IPS-15b (cell line): Measurements from ENCODE around the gene BCLAF3.

Experiments used
- H3K27me3 ChIP-seq: one replicate; pipeline ENCODE4 v1.6.1; 2013; ENCODE audit warnings: low read length; ENCODE audit not compliant: control insufficient read depth, insufficient read depth
- H3K36me3 ChIP-seq: one replicate; pipeline ENCODE4 v1.6.1; 2013; ENCODE audit warnings: low read length; ENCODE audit not compliant: control insufficient read depth, insufficient read depth
- H3K4me1 ChIP-seq: one replicate; pipeline ENCODE4 v1.6.1; 2013; ENCODE audit warnings: mild to moderate bottlenecking, low read length; ENCODE audit not compliant: control insufficient read depth, insufficient read depth
- H3K4me3 ChIP-seq: one replicate; pipeline ENCODE4 v1.5.1; 2013; ENCODE audit warnings: low read depth, low read length
- H3K9ac ChIP-seq: one replicate; pipeline ENCODE4 v1.6.1; 2013; ENCODE audit warnings: low read depth, mild to moderate bottlenecking, low read length
- H3K9me3 ChIP-seq: one replicate; pipeline ENCODE4 v1.6.1; 2013; ENCODE audit warnings: mild to moderate bottlenecking, low read length; ENCODE audit not compliant: control insufficient read depth, insufficient read depth

Gene BCLAF3

DNA sequence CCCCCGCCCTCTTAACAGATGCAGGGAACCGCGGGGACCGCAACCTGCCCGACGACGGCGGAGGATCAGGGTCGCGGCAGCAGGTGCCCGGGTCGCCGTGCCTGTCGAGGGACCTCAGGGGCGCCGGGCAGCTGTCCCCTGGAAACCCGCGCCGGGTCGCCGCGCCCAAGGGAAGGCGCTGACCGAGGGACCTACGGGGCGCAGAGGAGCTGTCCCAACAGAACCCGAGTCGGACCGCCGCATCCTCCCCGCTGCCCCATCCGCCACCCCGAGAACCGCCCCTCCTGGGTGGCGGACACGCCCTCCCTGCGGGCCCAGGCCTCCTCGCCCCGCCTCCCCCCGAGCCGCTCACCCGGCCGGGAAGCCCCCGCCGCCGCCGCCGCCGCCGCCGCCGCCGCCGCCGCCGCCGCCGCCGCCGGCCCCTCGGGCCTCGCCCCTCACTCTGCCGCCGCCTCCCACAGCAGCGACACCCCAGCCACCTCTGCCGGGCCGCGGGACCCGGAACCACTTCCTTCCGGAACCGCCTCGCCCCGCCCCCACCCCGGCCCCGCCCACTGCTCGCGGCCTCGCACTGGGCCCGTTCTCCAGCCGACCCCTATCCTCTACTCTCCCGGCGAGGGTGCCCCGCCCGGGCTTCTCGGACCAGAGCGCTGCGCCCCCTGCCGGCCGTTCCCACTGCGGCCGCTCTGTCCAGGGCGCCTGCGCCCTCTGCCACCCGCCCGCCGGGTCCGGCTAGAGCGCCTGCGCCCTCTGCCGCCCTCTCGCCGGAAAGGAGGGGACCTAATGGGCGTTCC, at the start of gene BCLAF3:
BCLAF3 (minus strand) TSS at position 506 of the 794 bp plus-strand sequence. CDS start 20,797 bp downstream, outside the sequence.
- Histone ChIP-seq H3K9ac (peak within 1 kb of the TSS; percentile 47), H3K4me3 (peak within 1 kb of the TSS; percentile 69), H3K27me3 (no peaks in the 10 kb centered on the region), H3K9me3 (no peaks in the 10 kb centered on the region), H3K4me1 (no peaks in the 10 kb centered on the region), H3K36me3 (no peaks in the 10 kb centered on the region)

DNA sequence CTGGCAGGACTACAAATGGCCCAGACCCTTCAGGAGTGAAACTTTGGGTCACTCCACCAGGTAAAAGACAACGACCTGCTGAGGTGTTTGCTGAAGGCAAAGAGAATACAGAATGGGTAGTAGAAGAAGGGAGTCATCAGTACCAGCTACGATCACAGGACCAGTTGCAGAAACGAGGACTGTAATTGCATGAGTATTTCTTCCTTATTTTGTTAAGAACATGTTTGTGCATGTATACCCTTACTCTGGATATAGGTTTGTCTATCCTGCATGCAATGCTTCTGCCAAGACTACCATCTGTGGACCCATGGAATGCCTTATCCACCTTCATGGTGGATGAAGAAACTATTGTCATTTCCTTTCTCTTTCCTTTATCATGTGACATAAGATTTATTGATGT, 48.1 kb upstream of the BCLAF3 start:
- no peaks in the 10 kb centered on the region for H3K36me3 ChIP-seq
- no peaks in the 10 kb centered on the region for H3K4me1 ChIP-seq
- H3K9ac ChIP-seq, result no peak overlapping the region
- H3K4me3 ChIP-seq, result no peak overlapping the region
- no peaks in the 10 kb centered on the region for H3K9me3 ChIP-seq
- no peaks in the 10 kb centered on the region for H3K27me3 ChIP-seq

- Histone ChIP-seq H3K9ac (no peak overlapping the region), H3K9me3 (no peaks in the 10 kb centered on the region), H3K27me3 (no peaks in the 10 kb centered on the region), H3K4me3 (no peak overlapping the region), H3K36me3 (no peaks in the 10 kb centered on the region), H3K4me1 (no peaks in the 10 kb centered on the region)
Observed at GRCh38 chrX:20037186-20037585, 46.3 kb upstream of the BCLAF3 start.

GRCh38 chrX:20032201-20032600, 41.3 kb upstream of the BCLAF3 start:
- H3K4me3 ChIP-seq, result no peak overlapping the region
- H3K4me1 ChIP-seq, result no peaks in the 10 kb centered on the region
- no peaks in the 10 kb centered on the region for H3K9me3 ChIP-seq
- H3K27me3 ChIP-seq, result no peaks in the 10 kb centered on the region
- no peak overlapping the region for H3K9ac ChIP-seq
- no peaks in the 10 kb centered on the region for H3K36me3 ChIP-seq

- Histone ChIP-seq H3K4me3 (no peak overlapping the region), H3K9ac (no peak overlapping the region), H3K9me3 (no peaks in the 10 kb centered on the region), H3K4me1 (no peaks in the 10 kb centered on the region), H3K27me3 (no peaks in the 10 kb centered on the region), H3K36me3 (no peaks in the 10 kb centered on the region)
Observed at GRCh38 chrX:20029728-20030127, 38.9 kb upstream of the BCLAF3 start.

GRCh38 chrX:20028588-20028987, 37.7 kb upstream of the BCLAF3 start:
- Histone ChIP-seq H3K4me3 (no peak overlapping the region), H3K36me3 (no peaks in the 10 kb centered on the region), H3K9me3 (no peaks in the 10 kb centered on the region), H3K9ac (no peak overlapping the region), H3K27me3 (no peaks in the 10 kb centered on the region), H3K4me1 (no peaks in the 10 kb centered on the region)

- H3K9me3 ChIP-seq, result no peaks in the 10 kb centered on the region
- no peaks in the 10 kb centered on the region for H3K4me1 ChIP-seq
- no peaks in the 10 kb centered on the region for H3K27me3 ChIP-seq
- H3K9ac ChIP-seq, result no peak overlapping the region
- no peaks in the 10 kb centered on the region for H3K36me3 ChIP-seq
- H3K4me3 ChIP-seq, result no peak overlapping the region
Observed at GRCh38 chrX:20026278-20026677, 35.4 kb upstream of the BCLAF3 start.

DNA sequence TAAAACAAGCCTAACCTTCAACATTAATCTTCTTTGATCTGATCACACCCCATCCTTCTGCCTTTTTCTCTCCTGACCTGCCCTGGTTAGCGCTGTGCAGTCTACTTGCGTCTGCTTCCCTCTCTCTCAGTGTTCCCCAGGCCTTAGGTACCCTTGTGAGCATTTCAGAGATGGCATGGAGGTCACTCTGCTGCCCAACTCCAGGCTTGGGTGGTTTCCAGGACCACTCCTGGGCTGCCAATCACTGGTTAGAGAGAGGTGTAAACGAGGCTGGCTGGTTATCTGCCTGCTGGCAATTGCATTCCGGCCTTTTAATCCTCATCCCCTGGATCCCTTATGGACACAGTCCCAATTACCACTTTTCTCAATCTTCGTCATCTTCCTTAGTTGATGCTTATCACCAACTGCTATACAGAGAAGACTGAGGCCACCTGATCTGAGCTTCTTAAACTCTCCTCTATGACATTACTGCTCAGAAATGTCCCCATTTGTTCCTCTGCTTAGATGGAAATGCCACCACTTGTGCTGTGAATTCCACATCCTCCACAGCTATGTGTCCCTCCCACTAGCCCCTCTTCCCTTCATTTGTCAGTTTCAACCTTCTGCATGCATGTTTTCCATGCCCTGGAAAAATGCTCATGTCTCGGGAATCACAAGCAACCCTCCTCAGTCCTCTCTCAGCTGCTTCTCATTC, 29.0 kb upstream of the BCLAF3 start:
- Histone ChIP-seq H3K4me3 (no peak overlapping the region), H3K27me3 (no peaks in the 10 kb centered on the region), H3K9me3 (no peaks in the 10 kb centered on the region), H3K36me3 (no peaks in the 10 kb centered on the region), H3K9ac (no peak overlapping the region), H3K4me1 (no peaks in the 10 kb centered on the region)

- Histone ChIP-seq H3K36me3 (no peaks in the 10 kb centered on the region), H3K9me3 (no peaks in the 10 kb centered on the region), H3K9ac (no peak overlapping the region), H3K4me3 (no peak overlapping the region), H3K4me1 (no peaks in the 10 kb centered on the region), H3K27me3 (no peaks in the 10 kb centered on the region)
Observed at GRCh38 chrX:20016616-20016945, 25.7 kb upstream of the BCLAF3 start.

DNA sequence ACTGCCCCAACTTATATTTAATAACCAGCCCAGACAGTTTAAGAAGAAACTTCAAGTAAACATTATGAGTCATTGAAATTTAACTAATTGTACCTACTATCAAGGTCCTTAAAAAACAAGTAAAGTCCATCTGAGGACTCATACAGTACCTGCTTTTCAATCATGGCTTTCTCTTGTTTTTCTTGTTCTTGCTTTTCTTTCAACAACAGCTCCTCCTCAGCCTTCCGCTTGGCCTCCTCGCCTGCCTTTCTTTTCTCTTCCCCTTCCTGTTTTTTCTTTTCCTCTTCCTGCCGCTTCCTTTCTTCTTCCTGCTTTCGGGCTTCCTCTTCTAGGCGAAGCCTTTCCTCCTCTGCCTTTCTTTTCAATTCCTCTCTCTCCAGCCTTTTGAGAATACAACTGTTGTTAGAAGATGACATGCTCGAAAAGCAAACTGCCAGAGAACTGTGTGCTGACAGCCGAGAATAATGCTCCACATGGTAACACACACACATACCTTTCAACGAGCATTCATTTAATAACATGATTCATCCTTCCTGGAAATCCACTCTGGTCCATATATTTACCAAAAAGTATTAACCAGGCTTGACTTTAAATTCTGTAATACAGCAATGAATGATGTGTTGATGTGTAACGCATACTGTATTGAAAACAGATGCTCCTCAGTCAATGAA, 25.2 kb upstream of the BCLAF3 start:
- Histone ChIP-seq H3K4me3 (no peak overlapping the region), H3K9ac (no peak overlapping the region), H3K27me3 (no peaks in the 10 kb centered on the region), H3K9me3 (no peaks in the 10 kb centered on the region), H3K36me3 (no peaks in the 10 kb centered on the region), H3K4me1 (no peaks in the 10 kb centered on the region)

GRCh38 chrX:20015422-20015821, 24.6 kb upstream of the BCLAF3 start:
- Histone ChIP-seq H3K27me3 (no peaks in the 10 kb centered on the region), H3K9ac (no peak overlapping the region), H3K4me1 (no peaks in the 10 kb centered on the region), H3K9me3 (no peaks in the 10 kb centered on the region), H3K4me3 (no peak overlapping the region), H3K36me3 (no peaks in the 10 kb centered on the region)

DNA sequence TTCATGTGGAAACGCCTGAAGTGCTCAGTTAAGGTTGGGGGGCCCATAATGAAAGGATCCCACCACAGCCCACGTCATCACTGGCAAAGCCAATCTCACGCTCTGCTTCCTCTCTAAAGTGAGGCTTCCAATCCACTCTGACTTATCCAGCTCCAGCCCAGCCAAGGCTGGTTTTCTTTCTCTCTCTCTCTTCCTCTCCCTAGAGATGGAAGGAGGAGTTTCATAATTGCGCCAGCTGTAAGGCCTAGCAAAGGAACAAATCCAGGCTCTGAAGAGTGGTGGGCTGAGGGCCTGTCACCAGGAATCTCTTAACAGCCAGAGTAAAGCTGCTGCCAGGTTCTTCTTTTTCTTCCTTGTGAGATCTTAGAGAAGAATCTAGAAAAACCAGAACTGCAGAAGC, 20.7 kb upstream of the BCLAF3 start:
- no peak overlapping the region for H3K4me3 ChIP-seq
- no peaks in the 10 kb centered on the region for H3K27me3 ChIP-seq
- H3K36me3 ChIP-seq, result no peaks in the 10 kb centered on the region
- no peaks in the 10 kb centered on the region for H3K4me1 ChIP-seq
- no peaks in the 10 kb centered on the region for H3K9me3 ChIP-seq
- H3K9ac ChIP-seq, result no peak overlapping the region
